NCI-H526 (cell line): ENCODE measurements around the gene SPOUT1.
"Not testable (repeated sequence)": the region's sequence is repeated elsewhere in the genome, so short reads cannot be mapped to it uniquely, and the experiment has no call there.

Experiments
- DNase-seq, 2 experiments: peaks; one replicate each; lab custom pipeline; 2025; lab: John Stamatoyannopoulos, UW

The SPOUT1 gene

GRCh38 chr9:128809831-128810230, 19.8 kb downstream of the SPOUT1 start:
- no peak for DNase-seq

GRCh38 chr9:128809036-128809599, 20.5 kb downstream of the SPOUT1 start:
- DNase-seq = no peak

- no peak for DNase-seq
Observed at GRCh38 chr9:128808543-128808942, 21.1 kb downstream of the SPOUT1 start.

GRCh38 chr9:128807827-128808226, 21.8 kb downstream of the SPOUT1 start:
- DNase-seq = no peak

- DNase-seq = no peak
Observed at GRCh38 chr9:128805661-128806060, 23.9 kb downstream of the SPOUT1 start.

GRCh38 chr9:128802482-128802881, 27.1 kb downstream of the SPOUT1 start:
- no peak for DNase-seq

- DNase-seq = no peak
Observed at GRCh38 chr9:128800061-128800460, 29.5 kb downstream of the SPOUT1 start.

GRCh38 chr9:128798896-128799295, 30.7 kb downstream of the SPOUT1 start:
- no peak for DNase-seq

GRCh38 chr9:128794961-128795360, 34.6 kb downstream of the SPOUT1 start:
- not testable (repeated sequence) for DNase-seq

- DNase-seq = no peak
Observed at GRCh38 chr9:128792978-128793686, 36.5 kb downstream of the SPOUT1 start.

- no peak for DNase-seq
Observed at GRCh38 chr9:128792134-128792533, 37.5 kb downstream of the SPOUT1 start.

- DNase-seq = no peak
Observed at GRCh38 chr9:128790536-128790935, 39.1 kb downstream of the SPOUT1 start.

GRCh38 chr9:128788445-128788844, 41.1 kb downstream of the SPOUT1 start:
- no peak for DNase-seq

GRCh38 chr9:128787659-128788058, 41.9 kb downstream of the SPOUT1 start:
- DNase-seq = no peak

- peak; percentile 26 to 90 for DNase-seq
Observed at GRCh38 chr9:128786681-128787601, 42.7 kb downstream of the SPOUT1 start, which contains the start of gene TBC1D13. TSS of gene TBC1D13 (plus strand) at chr9:128787253. CDS start at chr9:128787354, 101 bp downstream.

- DNase-seq = no peak
Observed at GRCh38 chr9:128785427-128785826, 44.2 kb downstream of the SPOUT1 start.

GRCh38 chr9:128782669-128783068, 46.9 kb downstream of the SPOUT1 start:
- DNase-seq = no peak

GRCh38 chr9:128781187-128782070, 48.2 kb downstream of the SPOUT1 start:
- no peak for DNase-seq

GRCh38 chr9:128780093-128780492, 49.5 kb downstream of the SPOUT1 start:
- not testable (repeated sequence) for DNase-seq

GRCh38 chr9:128774804-128775203, 54.8 kb downstream of the SPOUT1 start:
- DNase-seq = no peak

- DNase-seq = no peak
Observed at GRCh38 chr9:128773049-128773448, 56.5 kb downstream of the SPOUT1 start.
